ENCODE results near the gene PCYT2.

DNA sequence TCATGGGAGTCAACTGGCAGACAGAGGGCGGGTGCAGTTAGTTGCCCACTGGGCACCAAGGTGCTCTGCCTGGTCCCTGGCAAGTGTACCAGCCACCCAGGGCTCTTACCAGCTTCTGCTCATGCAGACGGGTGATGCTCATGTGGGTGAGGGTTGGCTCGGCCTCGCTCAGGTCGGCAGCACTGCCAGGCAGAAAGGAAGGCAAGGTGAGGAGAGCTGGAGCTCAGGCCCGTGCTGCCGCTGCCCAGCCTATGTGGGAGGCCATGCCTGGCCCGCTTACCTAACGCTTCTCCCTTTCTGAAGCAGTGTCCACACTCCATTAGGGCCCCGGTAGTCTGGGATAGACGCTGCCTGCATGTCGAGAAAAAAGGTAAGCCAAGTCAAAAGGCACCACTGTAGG, 4.1 kb upstream of the PCYT2 start:
- TF ChIP-seq, protein P1, sequence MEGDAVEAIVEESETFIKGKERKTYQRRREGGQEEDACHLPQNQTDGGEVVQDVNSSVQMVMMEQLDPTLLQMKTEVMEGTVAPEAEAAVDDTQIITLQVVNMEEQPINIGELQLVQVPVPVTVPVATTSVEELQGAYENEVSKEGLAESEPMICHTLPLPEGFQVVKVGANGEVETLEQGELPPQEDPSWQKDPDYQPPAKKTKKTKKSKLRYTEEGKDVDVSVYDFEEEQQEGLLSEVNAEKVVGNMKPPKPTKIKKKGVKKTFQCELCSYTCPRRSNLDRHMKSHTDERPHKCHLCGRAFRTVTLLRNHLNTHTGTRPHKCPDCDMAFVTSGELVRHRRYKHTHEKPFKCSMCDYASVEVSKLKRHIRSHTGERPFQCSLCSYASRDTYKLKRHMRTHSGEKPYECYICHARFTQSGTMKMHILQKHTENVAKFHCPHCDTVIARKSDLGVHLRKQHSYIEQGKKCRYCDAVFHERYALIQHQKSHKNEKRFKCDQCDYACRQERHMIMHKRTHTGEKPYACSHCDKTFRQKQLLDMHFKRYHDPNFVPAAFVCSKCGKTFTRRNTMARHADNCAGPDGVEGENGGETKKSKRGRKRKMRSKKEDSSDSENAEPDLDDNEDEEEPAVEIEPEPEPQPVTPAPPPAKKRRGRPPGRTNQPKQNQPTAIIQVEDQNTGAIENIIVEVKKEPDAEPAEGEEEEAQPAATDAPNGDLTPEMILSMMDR (IDR thresholded peaks at IDR 0.05): no peak
- TF ChIP-seq POLR2AphosphoS5 (IDR thresholded peaks at IDR 0.05): no peak
